GM12874 (cell line): ENCODE results near the gene PXN.

Experiments used
- CTCF ChIP-seq: IDR thresholded peaks from 2 replicates; pipeline ENCODE4 v1.5.1; 2011; ENCODE audit warnings: low read depth, mild to moderate bottlenecking, control low read depth, low read length, moderate library complexity; ENCODE audit not compliant: insufficient read depth

Gene PXN

GRCh38 chr12:120259418-120260202, 5.9 kb downstream of the PXN start:
- TF ChIP-seq CTCF: no peak

- no peak for TF ChIP-seq CTCF
These were observed 7.1 kb downstream of the PXN start for GRCh38 chr12:120258323-120258896.

- TF ChIP-seq CTCF: no peak
These were observed 8.3 kb downstream of the PXN start for GRCh38 chr12:120257041-120257821.

GRCh38 chr12:120254809-120255208, 10.7 kb downstream of the PXN start:
- no peak for TF ChIP-seq CTCF

- TF ChIP-seq CTCF: no peak
These were observed 13.2 kb downstream of the PXN start for GRCh38 chr12:120252071-120252906.

- TF ChIP-seq CTCF: no peak
These were observed 15.4 kb downstream of the PXN start for GRCh38 chr12:120249875-120250795.
